Endothelial cell of umbilical vein (primary cell): ENCODE results near the gene HDAC9. TPM values are rescaled to one million over a fixed set of nuclear protein-coding genes. Genes with fewer than 3 reads are reported as not detected.

Experiments
- BruUV-seq: library from RNA; stranded (reverse); fragments of 400-500 nt; replicated peaks from 2 replicates; lab custom pipeline; 2021; lab: Mats Ljungman, UMichigan
- CTCF ChIA-PET: fragments of 300-600, 350-600 bp; sonication (Branson Sonifier 250); formaldehyde crosslinking; loops from one replicate; lab custom pipeline; 2021; ENCODE audit warnings: antibody characterized with exemption, inconsistent platforms; lab: Charles Lee
- POLR2A ChIA-PET: fragments of 300-600, 350-600 bp; sonication (Branson Sonifier 250); formaldehyde crosslinking; loops from one replicate; lab custom pipeline; 2021; ENCODE audit warnings: antibody characterized with exemption, inconsistent platforms; lab: Charles Lee
- DNase-seq: peaks from one replicate; pipeline ENCODE4 v3.0.0-alpha.2; 2011; ENCODE audit warnings: low read depth, low spot score
- FAIRE-seq: peaks from 2 replicates; lab custom pipeline; 2011; peaks lifted over from hg19 to GRCh38; lab: Jason Lieb, UNC
- H2AFZ ChIP-seq: 2 replicates; pipeline ENCODE4 v1.6.0; 2012; ENCODE audit warnings: low read depth, low read length, control low read depth, inconsistent platforms
- H3K27ac ChIP-seq: 2 replicates; pipeline ENCODE4 v1.5.1; 2011; ENCODE audit warnings: low read depth, mild to moderate bottlenecking, control low read depth, low read length, moderate library complexity; ENCODE audit not compliant: insufficient read depth
- H3K27me3 ChIP-seq, 2 experiments: 2 replicates each; pipeline versions ENCODE4 v1.6.0 to v1.6.1; 2011; ENCODE audit warnings: low read length in 2 of 2, mixed read lengths in 1 of 2; ENCODE audit not compliant: control insufficient read depth in 2 of 2, insufficient read depth in 2 of 2
- H3K36me3 ChIP-seq, 2 experiments: 2 replicates in 1 of 2; 3 replicates in 1 of 2; pipeline ENCODE4 v1.5.1; 2011; ENCODE audit warnings: low read length in 2 of 2, mild to moderate bottlenecking in 1 of 2, moderate library complexity in 1 of 2; ENCODE audit not compliant: control insufficient read depth in 2 of 2, insufficient read depth in 2 of 2; ENCODE audit errors: extremely low read depth in 1 of 2
- H3K4me1 ChIP-seq: 3 replicates; pipeline ENCODE4 v1.5.1; 2011; ENCODE audit warnings: mild to moderate bottlenecking, low read length; ENCODE audit not compliant: control insufficient read depth, insufficient read depth; ENCODE audit errors: extremely low read depth
- H3K4me2 ChIP-seq: 2 replicates; pipeline ENCODE4 v1.6.1; 2011; ENCODE audit warnings: low read length, control low read depth, mixed read lengths; ENCODE audit not compliant: insufficient read depth
- H3K4me3 ChIP-seq, 3 experiments: fragments of 200-600 bp in 1 of 3; sonication (generic), shearing (Covaris generic) in 1 of 3; replicated peaks in 1 of 3; 2 replicates each; pipeline ENCODE4 v1.5.1; 2011 to 2016; ENCODE audit warnings: control low read depth in 3 of 3, low read length in 3 of 3, mild to moderate bottlenecking in 2 of 3, inconsistent platforms in 1 of 3, low read depth in 1 of 3, moderate library complexity in 1 of 3; ENCODE audit not compliant: insufficient read depth in 1 of 3
- H3K79me2 ChIP-seq: 2 replicates; pipeline ENCODE4 v1.6.0; 2012; ENCODE audit warnings: low read length, inconsistent platforms; ENCODE audit not compliant: control insufficient read depth, insufficient read depth
- H3K9ac ChIP-seq: replicated peaks from 2 replicates; pipeline ENCODE3; 2011; ENCODE audit warnings: low read length, control low read depth; ENCODE audit not compliant: insufficient read depth; ENCODE audit errors: extremely low read depth
- H3K9me1 ChIP-seq: replicated peaks from 3 replicates; pipeline ENCODE4 v1.6.0; 2011; ENCODE audit warnings: mild to moderate bottlenecking, low read length; ENCODE audit not compliant: control insufficient read depth, insufficient read depth; ENCODE audit errors: extremely low read depth
- H3K9me3 ChIP-seq: replicated peaks from 2 replicates; pipeline ENCODE4 v1.5.1; 2012; ENCODE audit warnings: low read length, inconsistent platforms; ENCODE audit not compliant: control insufficient read depth, insufficient read depth
- H4K20me1 ChIP-seq: replicated peaks from 2 replicates; pipeline ENCODE3; 2011; ENCODE audit warnings: mild to moderate bottlenecking, low read length; ENCODE audit not compliant: control insufficient read depth, insufficient read depth; ENCODE audit errors: extremely low read depth
- CTCF ChIP-seq, 2 donors: IDR thresholded peaks; 1 replicate in 1 of 2; 2 replicates in 1 of 2; pipeline ENCODE4 v1.5.1; 2011; ENCODE audit warnings: low read length in 2 of 2, mild to moderate bottlenecking in 2 of 2, moderate library complexity in 2 of 2, control low read depth in 1 of 2, inconsistent platforms in 1 of 2, low read depth in 1 of 2; ENCODE audit not compliant: insufficient read depth in 1 of 2; ENCODE audit errors: extremely low read depth in 1 of 2
- EZH2 ChIP-seq: IDR thresholded peaks from 2 replicates; pipeline ENCODE4 v1.6.1; 2012; ENCODE audit warnings: borderline replicate concordance, low read depth, mild to moderate bottlenecking, moderate library complexity, low read length, inconsistent platforms; ENCODE audit not compliant: severe bottlenecking
- FOS ChIP-seq: IDR thresholded peaks from 2 replicates; pipeline ENCODE4 v1.6.1; 2011; ENCODE audit warnings: mild to moderate bottlenecking, low read length, moderate library complexity, borderline replicate concordance; ENCODE audit not compliant: insufficient read depth
- GATA2 ChIP-seq: IDR thresholded peaks from 2 replicates; pipeline ENCODE4 v1.7.0; 2011; ENCODE audit warnings: low read depth, mild to moderate bottlenecking, moderate library complexity, mixed read lengths, low read length; ENCODE audit not compliant: insufficient read length, insufficient read depth
- JUN ChIP-seq: IDR thresholded peaks from 2 replicates; pipeline ENCODE4 v1.6.1; 2011; ENCODE audit warnings: borderline replicate concordance, low read depth; ENCODE audit not compliant: insufficient read length, insufficient read depth
- MYC ChIP-seq: IDR thresholded peaks from one replicate; pipeline ENCODE4 v1.6.1; 2011; ENCODE audit warnings: mild to moderate bottlenecking, low read depth, low read length
- POLR2A ChIP-seq: IDR thresholded peaks from 2 replicates; pipeline ENCODE4 v1.6.1; 2012; ENCODE audit warnings: low read depth, mild to moderate bottlenecking, control low read depth, low read length
- POLR2AphosphoS5 ChIP-seq: IDR thresholded peaks from 2 replicates; pipeline ENCODE4 v1.6.1; 2012; ENCODE audit warnings: low read depth, mild to moderate bottlenecking, control low read depth, low read length, moderate library complexity; ENCODE audit not compliant: insufficient read depth
- dilution Hi-C: fragments of 300-500 bp; cut with MboI; formaldehyde crosslinking; loops from one replicate; pipeline ENCODE4 v1.15.0; 2019; ENCODE audit warnings: low sequenced_read_pairs; ENCODE audit not compliant: extremely low pct_ligation_motif_present
- intact Hi-C: fragments of 100-400 bp; cut with micrococcal nuclease; formaldehyde crosslinking; loops from one replicate; pipeline ENCODE4 v1.10.0; 2022
- polyA plus RNA-seq, 4 experiments: library from polyadenylated mRNA; depleted of rRNA in 3 of 4; stranded (reverse) in 3 of 4; unstranded in 1 of 4; fragments of >200 nt; gene quantifications; 2 replicates each; pipeline versions ENCODE4 v1.2.1 to v1.2.3, GENCODE V29; 2011 to 2012; ENCODE audit warnings: missing spikeins in 1 of 4
- total RNA-seq: library from RNA; stranded (reverse); gene quantifications from 2 replicates; pipeline ENCODE4 v1.2.3, GENCODE V29; 2021
- TF ChIP-seq, protein P1 (sequence below): IDR thresholded peaks from 2 replicates; pipeline ENCODE4 v1.6.1; 2011; ENCODE audit not compliant: insufficient read depth, insufficient read length

HDAC9 gene
- total and polyA plus RNA-seq, 2 donors (not counting 3 experiments of a cell fraction or from before 2014, with no cell fraction given) = 1.8 to 11.6 TPM

DNA sequence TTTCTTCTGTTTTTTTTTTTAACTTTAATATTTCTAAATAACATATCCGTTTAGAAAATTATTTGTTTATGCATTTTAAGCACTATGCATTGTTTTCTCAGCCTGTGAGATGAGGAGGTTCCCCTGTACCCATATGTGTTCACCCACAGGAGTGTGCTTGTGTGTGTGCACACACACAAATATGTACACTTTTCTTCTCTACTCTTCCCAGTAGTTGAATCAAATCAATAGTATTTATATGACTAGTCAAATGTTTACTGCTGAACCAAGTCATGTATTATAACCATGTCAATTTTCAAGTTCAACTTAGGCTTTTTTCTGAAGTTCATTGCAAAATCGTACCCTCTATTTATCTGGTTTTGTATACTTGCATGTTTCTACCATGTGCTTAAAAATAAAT lies 37.3 kb downstream of the HDAC9 start:
- H3K4me3 ChIP-seq = no peak overlapping the region

More for the DNA sequence above, 37.3 kb downstream of the HDAC9 start:
- no peak overlapping the region for H3K27ac ChIP-seq
- H3K36me3 ChIP-seq = no peaks in the 10 kb centered on the region
- FAIRE-seq (no peak), DNase-seq (no peak)
- H3K4me2 ChIP-seq = no peak overlapping the region
- peaks cover 2% of the 10 kb centered on the region for H3K9me1 ChIP-seq
- H3K4me1 ChIP-seq = no peaks in the 10 kb centered on the region
- H3K79me2 ChIP-seq = no peaks in the 10 kb centered on the region
- no peaks in the 10 kb centered on the region for H3K27me3 ChIP-seq
- BruUV-seq = no TSS peak
- TF ChIP-seq, protein P1, sequence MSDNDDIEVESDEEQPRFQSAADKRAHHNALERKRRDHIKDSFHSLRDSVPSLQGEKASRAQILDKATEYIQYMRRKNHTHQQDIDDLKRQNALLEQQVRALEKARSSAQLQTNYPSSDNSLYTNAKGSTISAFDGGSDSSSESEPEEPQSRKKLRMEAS = no peak
- TF ChIP-seq FOS (no peak), MYC (no peak), POLR2A (no peak), EZH2 (no peak), GATA2 (no peak), POLR2AphosphoS5 (no peak), CTCF (IDR thresholded peaks at IDR 0.05; ENCODE audit: extremely low read depth in 1 of 2, insufficient read depth in 1 of 2, low read depth in 1 of 2, low read length in 2 of 2) (no peak), JUN (no peak)
- CTCF ChIA-PET = no interaction called here
- no peak overlapping the region for H3K9ac ChIP-seq
- no peak overlapping the region for H2AFZ ChIP-seq
- no peaks in the 10 kb centered on the region for H4K20me1 ChIP-seq
- no peaks in the 10 kb centered on the region for H3K9me3 ChIP-seq
- dilution Hi-C loops (no loop called here), intact Hi-C loops (no loop called here)
- POLR2A ChIA-PET = no interaction called here
